ENCODE results near the gene PRR3. TPM values are rescaled to one million over a fixed set of nuclear protein-coding genes. Genes with fewer than 3 reads are reported as not detected.

The PRR3 gene
- total and polyA plus RNA-seq, 2 of the 13 experiments (the other 11 are each of a cell fraction or from before 2014, with no cell fraction given): 14.6 to 21.2 TPM

GRCh38 chr6:30556066-30556905 lies 809 bp upstream of the PRR3 start, which contains the start of gene GNL1 (continued):
- TF ChIP-seq ZNF761 (CRISPR knock-in tag; conservative IDR thresholded peaks at IDR 0.05) (peak; percentile 89), ZNF670 (CRISPR knock-in tag; IDR thresholded peaks at IDR 0.05; ENCODE audit: borderline replicate concordance) (no peak; the same call in 1 of the 2 replicates), CERS6 (CRISPR knock-in tag; IDR thresholded peaks at IDR 0.05) (no peak), RFX1 (IDR thresholded peaks at IDR 0.05) (no peak), HOXA9 (CRISPR knock-in tag; IDR thresholded peaks at IDR 0.05; ENCODE audit: borderline replicate concordance) (peak; percentile 70; the same call in 1 of the 2 replicates), PPARG (CRISPR knock-in tag; conservative IDR thresholded peaks at IDR 0.05) (no peak), ZNF773 (CRISPR knock-in tag; IDR thresholded peaks at IDR 0.05; ENCODE audit: borderline replicate concordance) (0 out of 2 replicates have a peak, but pooled peaks have one; percentile 71), YY1 (IDR thresholded peaks at IDR 0.05; ENCODE audit: insufficient read depth, insufficient replicate concordance, low read depth, low read length) (peak; percentile 33), RFX5 (IDR thresholded peaks at IDR 0.05; ENCODE audit: low read depth, low read length) (no peak), REST (IDR thresholded peaks at IDR 0.05; ENCODE audit: borderline replicate concordance in 1 of 2, low read depth in 1 of 2, low read length in 2 of 2) (no peak), MLLT10 (CRISPR knock-in tag; IDR thresholded peaks at IDR 0.05) (no peak), ZNF276 (CRISPR knock-in tag; IDR thresholded peaks at IDR 0.05; ENCODE audit: low read depth) (no peak), JARID2 (CRISPR knock-in tag; IDR thresholded peaks at IDR 0.05; ENCODE audit: insufficient replicate concordance) (no peak), ATM (IDR thresholded peaks at IDR 0.05; ENCODE audit: borderline replicate concordance) (no peak), RELA (CRISPR knock-in tag; IDR thresholded peaks at IDR 0.05) (no peak), BCL6 (CRISPR knock-in tag; IDR thresholded peaks at IDR 0.05) (no peak), U2AF2 (IDR thresholded peaks at IDR 0.05; ENCODE audit: low read depth, low read length) (no peak), ZNF546 (CRISPR knock-in tag; conservative IDR thresholded peaks at IDR 0.05) (no peak; the same call in 1 of the 2 replicates), ZNF460 (CRISPR knock-in tag; IDR thresholded peaks at IDR 0.05; ENCODE audit: borderline replicate concordance) (no peak), ZNF451 (CRISPR knock-in tag; IDR thresholded peaks at IDR 0.05) (no peak; the same call in 1 of the 2 replicates)
